ENCODE results near the gene CLRN3. TPM values are rescaled to one million over a fixed set of nuclear protein-coding genes. Genes with fewer than 3 reads are reported as not detected.

Gene CLRN3
- total and polyA plus RNA-seq, 12 donors, result not detected

DNA sequence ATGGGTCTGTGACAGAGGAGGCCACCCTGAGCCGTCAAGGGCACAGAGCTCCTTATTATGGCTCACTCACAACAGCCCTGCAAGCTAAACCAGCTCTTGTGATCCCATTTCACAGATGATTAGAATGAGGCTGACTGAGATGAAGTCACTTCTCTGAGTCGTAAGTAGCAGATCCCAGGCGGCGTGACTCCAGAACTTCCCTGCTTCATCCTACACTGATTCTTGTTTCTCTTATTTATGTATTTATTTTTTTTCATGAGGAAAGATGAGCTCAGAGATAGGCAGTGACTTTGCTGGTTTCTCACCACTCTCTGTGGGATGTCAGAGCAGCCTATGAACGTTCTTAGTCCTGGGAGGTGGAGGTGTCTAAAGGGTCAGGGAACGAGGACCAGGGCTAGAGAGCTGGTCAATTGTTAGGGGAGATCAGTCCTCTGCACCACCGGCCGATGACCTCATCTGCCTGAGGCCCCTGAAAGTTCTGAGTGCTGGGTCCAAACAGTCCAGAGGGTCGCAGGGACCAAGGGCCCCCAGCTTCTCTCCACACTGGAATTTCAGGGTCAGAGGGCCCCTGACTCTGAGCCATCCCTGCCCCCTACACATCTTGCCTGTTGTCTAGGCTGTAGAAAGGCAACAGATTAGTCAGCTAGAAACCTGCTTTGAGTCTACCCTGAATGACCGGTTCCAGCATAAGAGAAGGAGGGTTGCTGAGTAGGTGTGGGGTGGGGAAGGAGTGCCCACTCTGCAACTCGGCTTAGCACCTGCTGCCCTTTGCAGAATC, 17.9 kb downstream of the CLRN3 start:
- no peak for ATAC-seq
- WGBS, 2 donors, result 81 to 85% methylated on average over 11 of the region's 11 CpGs
- no peaks in the 10 kb centered on the region for H3K36me3 ChIP-seq
- DNase-seq, result no peak
- H3K27me3 ChIP-seq, result peaks cover 0 to 8% (median 0%) of the 10 kb centered on the region in 7 donors
- no peak overlapping the region for H3K27ac ChIP-seq
- H3K4me3 ChIP-seq, result no peak overlapping the region
- no peak for TF ChIP-seq CTCF (IDR thresholded peaks at IDR 0.05)
- peaks cover 0 to 30% (median 4%) of the 10 kb centered on the region in 9 donors for H3K4me1 ChIP-seq
- intact Hi-C loops (cut with DNase I), result no loop called here
- H3K9me3 ChIP-seq, result peaks cover 0 to 5% (median 0%) of the 10 kb centered on the region in 11 donors

DNA sequence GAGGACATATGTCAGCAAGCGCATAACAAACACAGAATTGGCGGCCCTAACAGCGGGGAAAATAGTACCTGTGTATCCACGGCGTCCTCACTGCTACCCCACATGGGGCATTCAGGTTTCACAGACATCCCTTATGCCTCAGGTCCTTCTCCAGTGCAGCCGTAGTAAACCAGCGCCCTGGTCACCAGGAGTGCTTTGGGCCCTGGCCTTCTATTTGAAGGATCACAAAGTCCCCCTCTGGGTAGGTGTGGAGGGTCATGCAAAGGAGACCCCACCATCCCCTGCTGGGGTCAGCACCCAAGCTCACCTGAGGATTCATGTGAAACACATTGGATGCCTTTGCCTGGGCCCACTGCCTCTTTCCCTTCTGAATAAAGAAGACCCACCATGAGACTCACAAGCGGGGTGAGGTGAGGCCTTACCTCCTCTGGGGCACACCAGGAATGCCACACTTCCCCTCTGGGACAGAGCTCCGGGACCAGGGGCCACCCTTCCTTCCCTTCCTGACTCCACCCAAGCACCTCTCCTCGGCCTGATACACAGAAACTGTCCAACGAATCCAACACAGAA, 18.8 kb downstream of the CLRN3 start:
- 75 to 86% methylated on average over 11 of the region's 11 CpGs for WGBS, 2 donors
- peaks cover 0 to 8% (median 0%) of the 10 kb centered on the region in 7 donors for H3K27me3 ChIP-seq
- no peak overlapping the region for H3K4me3 ChIP-seq
- DNase-seq (no peak), ATAC-seq (no peak)
- no peak for TF ChIP-seq CTCF (IDR thresholded peaks at IDR 0.05)
- peaks cover 0 to 13% (median 6%) of the 10 kb centered on the region in 11 donors for H3K9me3 ChIP-seq
- H3K36me3 ChIP-seq, result no peaks in the 10 kb centered on the region
- intact Hi-C loops (cut with DNase I), result no loop called here
- H3K4me1 ChIP-seq, result peaks cover 0 to 25% (median 4%) of the 10 kb centered on the region in 9 donors
- no peak overlapping the region for H3K27ac ChIP-seq

DNA sequence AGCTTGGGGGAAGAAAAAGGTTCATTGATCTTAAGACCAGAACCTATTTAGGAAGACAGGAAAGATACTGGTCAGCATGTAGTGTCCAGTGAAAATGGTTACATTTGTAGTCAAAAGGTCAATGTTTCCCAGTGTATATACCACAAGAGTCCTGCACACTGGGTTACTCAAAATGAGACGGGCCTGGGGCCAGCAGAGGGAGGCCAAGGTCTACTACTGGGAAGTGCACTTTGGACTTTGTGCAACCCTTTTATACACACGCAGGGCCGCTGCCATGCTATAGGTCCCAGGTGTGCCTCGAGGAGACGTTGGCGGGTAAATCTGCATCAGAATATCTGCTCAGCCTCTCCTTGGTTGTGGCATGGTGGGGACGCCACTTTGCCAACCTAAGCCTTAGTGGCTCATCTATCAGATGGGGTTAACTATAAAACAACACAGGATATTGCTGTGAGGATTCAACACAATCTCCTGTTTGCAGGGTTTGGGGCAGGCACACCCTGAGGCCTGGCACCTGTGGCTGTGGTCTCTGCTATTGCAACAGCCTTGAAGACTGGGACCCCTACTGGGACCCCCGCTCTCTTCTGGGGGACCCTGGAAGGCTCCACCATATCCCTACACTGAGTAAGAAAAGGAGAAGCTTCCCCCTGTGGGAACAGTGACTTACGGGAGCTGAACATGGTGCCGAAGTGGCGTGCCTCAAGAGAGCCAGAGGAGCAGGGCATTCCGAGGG, 19.7 kb downstream of the CLRN3 start:
- H3K27ac ChIP-seq, result no peak overlapping the region
- ATAC-seq (peak in 1 of 8 donors; percentile 50), DNase-seq (no peak)
- intact Hi-C loops (cut with DNase I), result no loop called here
- peaks cover 0 to 25% (median under 1%) of the 10 kb centered on the region in 9 donors for H3K4me1 ChIP-seq
- 90% methylated on average over 12 of the region's 12 CpGs for WGBS, 2 donors
- peak in 2 of 9 donors; percentile 28 to 32 for TF ChIP-seq CTCF (IDR thresholded peaks at IDR 0.05)
- H3K9me3 ChIP-seq, result peaks cover 0 to 20% (median 8%) of the 10 kb centered on the region in 11 donors
- H3K27me3 ChIP-seq, result peaks cover 0 to 8% (median 0%) of the 10 kb centered on the region in 7 donors
- H3K4me3 ChIP-seq, result no peak overlapping the region
- no peaks in the 10 kb centered on the region for H3K36me3 ChIP-seq

GRCh38 chr10:127872011-127872761, 20.6 kb downstream of the CLRN3 start:
- TF ChIP-seq CTCF (IDR thresholded peaks at IDR 0.05), result no peak
- Histone ChIP-seq H3K36me3 (no peaks in the 10 kb centered on the region), H3K27ac (no peak overlapping the region), H3K4me1 (peaks cover 0 to 20% (median 0%) of the 10 kb centered on the region in 9 donors), H3K27me3 (peaks cover 0 to 8% (median 0%) of the 10 kb centered on the region in 7 donors), H3K9me3 (peaks cover 0 to 20% (median 8%) of the 10 kb centered on the region in 11 donors), H3K4me3 (no peak overlapping the region)
- peak; percentile 44 for DNase-seq
- intact Hi-C loops (cut with DNase I), result no loop called here
- ATAC-seq, result peak; percentile 53 to 86 (median 80)
- 54 to 58% methylated on average over 23 of the region's 23 CpGs for WGBS, 2 donors

Measured in heart right ventricle (tissue), 16 donors.